Mucosa of descending colon (tissue), 3 donors: ENCODE measurements around the gene LRP1B. TPM values are rescaled to one million over a fixed set of nuclear protein-coding genes. Genes with fewer than 3 reads are reported as not detected.
A peak's percentile ranks its signal among the peaks of the same experiment; 100 is the strongest.
"Not testable (repeated sequence)": the region's sequence is repeated elsewhere in the genome, so short reads cannot be mapped to it uniquely, and the experiment has no call there.

ENCODE experiments used
- ATAC-seq: fragments of 200-7000 bp; cut with Tn5 transposase; one replicate; pipeline ENCODE4 v1.9.1; 2020; ENCODE audit warnings: mild to moderate bottlenecking, moderate library complexity
- DNase-seq, 3 donors: peaks; one replicate each; pipeline ENCODE4 v3.0.0-alpha.2; 2020
- H3K36me3 ChIP-seq: fragments of 200-600 bp; one replicate; pipeline ENCODE4 v1.8.0; 2021; ENCODE audit warnings: low read depth, mild to moderate bottlenecking
- H3K4me1 ChIP-seq: fragments of 200-600 bp; one replicate; pipeline ENCODE4 v1.8.0; 2021; ENCODE audit warnings: low read depth, mild to moderate bottlenecking
- H3K4me3 ChIP-seq: fragments of 200-600 bp; one replicate; pipeline ENCODE4 v1.8.0; 2021; ENCODE audit warnings: mild to moderate bottlenecking
- H3K9me3 ChIP-seq: fragments of 200-600 bp; one replicate; pipeline ENCODE4 v1.8.0; 2021; ENCODE audit warnings: mild to moderate bottlenecking
- CTCF ChIP-seq: fragments of 200-600 bp; IDR thresholded peaks from one replicate; pipeline ENCODE4 v1.8.0; 2022; ENCODE audit warnings: antibody characterized with exemption, mild to moderate bottlenecking
- intact Hi-C, 2 donors: fragments of 100-400 bp; cut with DNase I in 1 of 2; cut with micrococcal nuclease in 1 of 2; formaldehyde crosslinking; loops; one replicate each; pipeline versions ENCODE4 v1.11.0 to v1.11.1; 2022; cut with DNase I, micrococcal nuclease
- total RNA-seq, 3 donors: library from RNA; stranded (reverse); fragmentation: NEBNext Ultra II Directional in 2 of 3; extraction: Animal tissue kit (Norgen Biotek cat#: 25700) in 2 of 3; gene quantifications; one replicate each; pipeline versions ENCODE4 v1.2.1 to v1.2.4, GENCODE V29; 2021 to 2023
- donor health status: DM: no; HTN: no; CAD: no; lungs with moderate emphysema.
- donor health status: DM: no; HTN: no; CAD: no.
- donor health status: DM: no; HTN: yes; CAD: no.

LRP1B gene
- total RNA-seq, 3 donors from 2014 or later = 0.12 to 1.6 (median 0.20) TPM

GRCh38 chr2:142095647-142096046, 35.2 kb downstream of the LRP1B start:
- H3K4me3 ChIP-seq = no peak overlapping the region
- no peaks in the 10 kb centered on the region for H3K4me1 ChIP-seq
- no peaks in the 10 kb centered on the region for H3K36me3 ChIP-seq
- intact Hi-C loops = no loop called here
- ATAC-seq (no peak), DNase-seq (no peak)
- TF ChIP-seq CTCF = no peak
- no peaks in the 10 kb centered on the region for H3K9me3 ChIP-seq

- H3K9me3 ChIP-seq = no peaks in the 10 kb centered on the region
- H3K4me3 ChIP-seq = no peak overlapping the region
- no peak for TF ChIP-seq CTCF
- intact Hi-C loops = no loop called here
- DNase-seq = no peak
- no peaks in the 10 kb centered on the region for H3K36me3 ChIP-seq
- no peaks in the 10 kb centered on the region for H3K4me1 ChIP-seq
- ATAC-seq = no peak
These were observed 36.6 kb downstream of the LRP1B start for GRCh38 chr2:142094233-142094632.

- TF ChIP-seq CTCF = no peak
- H3K4me1 ChIP-seq = no peaks in the 10 kb centered on the region
- intact Hi-C loops = no loop called here
- no peaks in the 10 kb centered on the region for H3K9me3 ChIP-seq
- ATAC-seq (no peak), DNase-seq (no peak)
- H3K4me3 ChIP-seq = no peak overlapping the region
- no peaks in the 10 kb centered on the region for H3K36me3 ChIP-seq
These were observed 42.7 kb downstream of the LRP1B start for GRCh38 chr2:142088058-142088568.

- H3K36me3 ChIP-seq, intact Hi-C loops, H3K4me3 ChIP-seq, ATAC-seq, DNase-seq, H3K4me1 ChIP-seq, H3K9me3 ChIP-seq: not testable (repeated sequence)
These were observed 43.2 kb downstream of the LRP1B start for GRCh38 chr2:142087585-142087984.

- ATAC-seq (no peak), DNase-seq (peak in 1 of 3 donors; percentile 10)
- H3K9me3 ChIP-seq = no peaks in the 10 kb centered on the region
- no peak overlapping the region for H3K4me3 ChIP-seq
- no peak for TF ChIP-seq CTCF
- H3K36me3 ChIP-seq = no peaks in the 10 kb centered on the region
- no peaks in the 10 kb centered on the region for H3K4me1 ChIP-seq
- intact Hi-C loops = no loop called here
These were observed 48.4 kb downstream of the LRP1B start for GRCh38 chr2:142082368-142082767.

- no peak for TF ChIP-seq CTCF
These were observed 54.5 kb downstream of the LRP1B start for GRCh38 chr2:142076317-142076716.

More at GRCh38 chr2:142076317-142076716, 54.5 kb downstream of the LRP1B start:
- no peaks in the 10 kb centered on the region for H3K4me1 ChIP-seq
- DNase-seq (no peak), ATAC-seq (no peak)
- H3K4me3 ChIP-seq = no peak overlapping the region
- intact Hi-C loops = no loop called here
- no peaks in the 10 kb centered on the region for H3K9me3 ChIP-seq
- no peaks in the 10 kb centered on the region for H3K36me3 ChIP-seq
